ENCODE results near the gene ARHGEF19. TPM values are rescaled to one million over a fixed set of nuclear protein-coding genes. Genes with fewer than 3 reads are reported as not detected.

ARHGEF19 gene
- total RNA-seq, 1 donor: 9.9 TPM

- peak; percentile 86 for TF ChIP-seq CTCF (IDR thresholded peaks at IDR 0.05; ENCODE audit: insufficient read depth, low read depth, low read length)
- no peak overlapping the region for H3K4me3 ChIP-seq (ENCODE audit: low read depth, low read length)
- peak; percentile 84 for DNase-seq (ENCODE audit: low read depth)
Observed at GRCh38 chr1:16243936-16244649, 31.6 kb upstream of the ARHGEF19 start.

GRCh38 chr1:16243215-16243610, 30.8 kb upstream of the ARHGEF19 start:
- DNase-seq (ENCODE audit: low read depth): no peak
- no peak for TF ChIP-seq CTCF (IDR thresholded peaks at IDR 0.05; ENCODE audit: insufficient read depth, low read depth, low read length)
- H3K4me3 ChIP-seq (ENCODE audit: low read depth, low read length): no peak overlapping the region

- no peak for TF ChIP-seq CTCF (IDR thresholded peaks at IDR 0.05; ENCODE audit: insufficient read depth, low read depth, low read length)
- no peak overlapping the region for H3K4me3 ChIP-seq (ENCODE audit: low read depth, low read length)
- no peak for DNase-seq (ENCODE audit: low read depth)
Observed at GRCh38 chr1:16242556-16243214, 30.2 kb upstream of the ARHGEF19 start.

- DNase-seq (ENCODE audit: low read depth): no peak
- no peak overlapping the region for H3K4me3 ChIP-seq (ENCODE audit: low read depth, low read length)
- TF ChIP-seq CTCF (IDR thresholded peaks at IDR 0.05; ENCODE audit: insufficient read depth, low read depth, low read length): no peak
Observed at GRCh38 chr1:16241221-16241708, 28.8 kb upstream of the ARHGEF19 start.

GRCh38 chr1:16239972-16240491, 27.6 kb upstream of the ARHGEF19 start:
- no peak for TF ChIP-seq CTCF (IDR thresholded peaks at IDR 0.05; ENCODE audit: insufficient read depth, low read depth, low read length)
- H3K4me3 ChIP-seq (ENCODE audit: low read depth, low read length): no peak overlapping the region
- no peak for DNase-seq (ENCODE audit: low read depth)

GRCh38 chr1:16237343-16237830, 24.9 kb upstream of the ARHGEF19 start:
- no peak for DNase-seq (ENCODE audit: low read depth)
- peak overlapping the region; percentile 78 for H3K4me3 ChIP-seq (ENCODE audit: low read depth, low read length)
- TF ChIP-seq CTCF (IDR thresholded peaks at IDR 0.05; ENCODE audit: insufficient read depth, low read depth, low read length): no peak
